ENCODE data around the gene GCM1.

The GCM1 gene

GRCh38 chr6:53152576-53152975 is 3.9 kb upstream of the GCM1 start:
- no peak for DNase-seq (ENCODE audit: low read depth)

GRCh38 chr6:53151676-53152075 is 3.0 kb upstream of the GCM1 start:
- no peak for DNase-seq (ENCODE audit: low read depth)

- no peak for DNase-seq (ENCODE audit: low read depth)
Observed at GRCh38 chr6:53144802-53145201, 3.8 kb downstream of the GCM1 start.

GRCh38 chr6:53143710-53144109 is 4.9 kb downstream of the GCM1 start:
- no peak for DNase-seq (ENCODE audit: low read depth)

GRCh38 chr6:53142810-53143209 is 5.8 kb downstream of the GCM1 start:
- DNase-seq (ENCODE audit: low read depth), result no peak

GRCh38 chr6:53139841-53140413 is 8.7 kb downstream of the GCM1 start:
- no peak for DNase-seq (ENCODE audit: low read depth)

DNA sequence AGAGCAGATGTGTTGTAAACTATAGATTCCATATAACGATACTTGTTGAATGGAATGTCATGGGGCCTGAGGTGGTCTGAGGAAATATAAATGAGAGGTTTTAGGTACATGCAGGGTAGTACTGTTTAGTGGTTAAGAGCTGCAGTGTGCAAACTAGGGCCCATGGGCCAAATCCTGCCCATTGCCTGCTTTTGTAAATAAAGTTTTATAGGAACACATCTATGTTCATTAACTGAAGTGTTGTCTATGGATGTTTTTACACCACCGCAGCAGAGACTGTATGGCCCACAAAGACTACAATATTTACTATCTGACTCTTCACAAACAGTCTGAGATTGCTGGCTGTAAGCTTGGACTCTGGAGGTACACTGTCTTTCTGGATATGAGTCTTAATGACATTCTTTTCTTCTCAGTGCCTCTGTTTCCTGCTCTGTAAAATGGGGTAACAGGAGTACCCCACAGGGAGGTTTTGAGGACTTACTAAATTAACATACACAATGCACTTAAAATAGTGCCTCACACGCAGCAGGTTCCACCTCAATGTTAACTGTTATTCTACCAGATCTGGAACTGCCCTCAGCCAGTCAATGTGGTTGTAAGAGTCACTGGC is 12.5 kb downstream of the GCM1 start:
- DNase-seq (ENCODE audit: low read depth), result no peak

DNA sequence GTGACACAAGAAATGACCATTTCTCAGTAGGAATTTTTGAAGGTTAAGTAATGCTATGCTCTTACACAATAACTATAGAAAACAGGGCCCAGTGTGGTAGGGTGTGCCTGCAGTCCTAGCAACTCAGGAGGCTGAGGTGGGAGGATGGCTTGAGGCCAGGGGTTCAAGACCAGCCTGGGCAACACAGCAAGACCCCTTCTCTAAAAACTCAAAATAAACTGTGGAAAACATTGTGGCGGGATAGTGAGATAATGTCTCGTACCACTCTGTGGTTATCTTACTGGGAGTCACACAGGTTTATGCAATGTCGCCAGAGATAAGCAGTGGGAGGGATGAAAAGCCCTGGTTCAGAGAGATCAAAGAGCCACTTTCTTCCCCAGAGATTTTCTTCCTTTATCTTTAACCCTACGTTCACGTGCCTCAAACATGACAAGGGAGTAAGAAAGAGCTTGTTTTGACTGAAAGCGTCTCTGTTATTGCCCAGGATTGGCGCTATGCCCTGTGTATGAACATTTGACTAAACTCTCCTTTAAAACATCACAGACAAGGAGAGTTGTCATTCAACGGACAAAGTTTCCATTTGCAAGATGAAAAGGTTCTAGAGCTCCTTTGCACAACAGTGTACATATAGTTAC is 13.9 kb downstream of the GCM1 start:
- DNase-seq (ENCODE audit: low read depth), result no peak

- DNase-seq (ENCODE audit: low read depth), result no peak
Observed at GRCh38 chr6:53133961-53134360, 14.7 kb downstream of the GCM1 start.

GRCh38 chr6:53130569-53131290 is 17.9 kb downstream of the GCM1 start:
- no peak for DNase-seq (ENCODE audit: low read depth)

DNA sequence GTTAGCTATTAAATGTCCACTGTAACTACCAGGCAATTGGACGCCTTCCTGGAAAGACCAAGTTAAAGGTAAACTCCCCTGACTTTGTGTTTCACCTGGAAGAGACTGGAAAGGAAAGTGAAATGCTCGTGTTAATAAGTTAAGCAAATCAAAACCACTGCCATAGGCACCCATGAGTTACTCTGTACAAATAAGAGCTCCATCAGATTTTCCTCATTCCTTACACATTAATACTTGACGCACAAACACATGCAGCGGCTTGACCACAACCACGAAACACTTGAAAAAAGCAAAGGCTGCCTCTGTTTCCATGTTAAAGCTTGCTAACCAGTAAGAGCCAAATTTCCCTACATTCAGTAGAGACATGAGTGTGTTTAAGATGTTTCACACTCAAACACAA is 19.8 kb downstream of the GCM1 start:
- no peak for DNase-seq (ENCODE audit: low read depth)

DNA sequence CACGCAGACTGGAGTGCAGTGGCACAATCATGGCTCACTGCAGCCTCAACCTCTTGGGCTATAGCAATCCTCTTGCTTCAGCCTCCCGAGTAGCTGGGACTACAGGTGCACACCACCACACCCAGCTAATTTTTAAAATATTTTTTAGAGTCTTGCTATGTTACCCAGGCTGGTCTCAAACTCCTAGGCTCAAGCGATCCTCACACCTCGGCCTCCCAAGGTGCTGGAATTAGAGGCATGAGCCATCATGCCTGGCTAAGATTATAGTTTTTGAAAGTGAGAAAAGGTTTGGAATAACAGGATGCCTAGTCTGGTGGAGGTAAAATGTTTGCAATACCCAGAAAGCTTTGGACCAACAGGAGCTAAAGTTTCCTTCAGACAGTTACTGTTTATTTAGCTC is 23.4 kb downstream of the GCM1 start:
- no peak for DNase-seq (ENCODE audit: low read depth)

DNA sequence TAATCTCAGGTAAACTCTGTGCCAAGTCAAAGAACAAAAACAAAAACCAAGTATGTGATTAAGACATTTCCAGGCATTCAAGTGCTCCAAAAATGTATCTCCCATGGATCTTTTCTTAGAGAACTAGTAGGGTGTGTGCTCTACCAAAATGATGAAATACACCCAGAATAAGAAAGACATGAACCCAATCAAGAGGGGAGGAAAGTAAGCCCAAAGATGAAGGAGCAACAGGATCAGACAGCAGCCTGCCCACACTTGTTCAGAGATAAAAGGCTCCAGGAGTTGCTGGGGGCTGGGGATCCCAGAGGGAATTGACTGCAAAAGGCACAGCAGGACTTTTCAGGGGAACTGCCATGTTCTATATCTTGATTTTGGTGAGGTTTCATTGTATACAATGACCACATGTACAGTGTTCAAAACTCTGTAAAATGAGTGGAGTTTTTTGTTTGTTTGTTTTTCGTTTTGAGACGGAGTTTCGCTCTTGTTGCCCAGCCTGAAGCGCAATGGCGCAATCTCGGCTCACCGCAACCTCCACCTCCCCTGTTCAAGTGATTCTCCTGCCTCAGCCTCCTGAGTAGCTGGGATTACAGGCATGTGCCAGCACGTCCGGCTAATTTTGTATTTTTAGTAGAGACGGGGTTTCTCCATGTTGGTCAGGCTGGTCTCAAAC is 24.4 kb downstream of the GCM1 start:
- DNase-seq (ENCODE audit: low read depth), result no peak

DNA sequence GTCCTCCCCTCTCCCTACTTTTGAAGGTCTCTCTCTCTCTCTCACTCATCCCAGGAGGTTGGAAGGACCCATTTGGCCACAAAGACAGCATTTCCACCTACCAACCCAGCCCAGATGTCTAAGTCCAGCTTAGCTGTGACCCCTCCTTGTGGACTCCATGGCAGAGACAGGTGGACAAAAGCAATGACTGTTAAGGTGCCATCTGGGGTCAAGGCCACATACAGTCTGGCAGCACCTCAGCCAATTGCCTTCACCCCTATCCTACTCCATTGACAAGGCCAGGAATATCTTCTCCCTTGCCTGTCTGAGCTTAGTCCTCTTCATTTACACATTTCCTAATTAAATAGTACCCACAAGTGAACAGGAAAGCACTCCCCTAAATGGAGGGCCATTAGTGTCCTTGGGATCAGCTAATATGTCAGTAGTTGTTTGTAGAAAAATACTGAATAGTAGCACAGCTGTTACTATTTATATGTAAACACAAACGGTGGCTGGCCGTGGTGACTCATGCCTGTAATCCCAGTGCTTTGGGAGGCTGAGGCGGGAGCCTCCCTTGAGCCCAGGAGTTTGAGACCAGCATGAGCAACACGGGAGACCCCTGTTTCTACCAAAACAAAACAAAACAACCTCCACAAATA is 28.8 kb downstream of the GCM1 start:
- DNase-seq (ENCODE audit: low read depth), result no peak

- no peak for DNase-seq (ENCODE audit: low read depth)
Observed at GRCh38 chr6:53119349-53119748, 29.3 kb downstream of the GCM1 start.

- no peak for DNase-seq (ENCODE audit: low read depth)
Observed at GRCh38 chr6:53115741-53116140, 32.9 kb downstream of the GCM1 start.

- DNase-seq (ENCODE audit: low read depth), result no peak
Observed at GRCh38 chr6:53115113-53115512, 33.5 kb downstream of the GCM1 start.

DNA sequence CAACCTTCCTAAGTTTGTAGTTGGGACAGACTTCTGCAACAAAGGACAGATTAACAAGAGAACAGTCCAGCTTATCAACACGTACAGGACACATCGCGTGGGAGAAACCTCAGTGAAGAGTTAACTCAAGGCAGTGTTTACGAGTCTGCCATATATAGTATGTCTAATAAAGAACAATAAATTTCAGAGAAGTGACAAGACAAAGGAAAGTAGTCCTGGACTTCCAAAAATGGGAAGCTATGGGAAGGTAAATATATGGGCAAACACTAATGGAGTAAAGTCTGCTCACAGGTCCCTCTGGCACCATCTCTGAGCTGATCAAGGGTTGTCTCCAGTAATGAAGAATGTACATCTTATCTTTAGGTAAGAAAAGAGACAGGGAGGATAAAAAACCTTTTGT is 34.9 kb downstream of the GCM1 start:
- no peak for DNase-seq (ENCODE audit: low read depth)

DNA sequence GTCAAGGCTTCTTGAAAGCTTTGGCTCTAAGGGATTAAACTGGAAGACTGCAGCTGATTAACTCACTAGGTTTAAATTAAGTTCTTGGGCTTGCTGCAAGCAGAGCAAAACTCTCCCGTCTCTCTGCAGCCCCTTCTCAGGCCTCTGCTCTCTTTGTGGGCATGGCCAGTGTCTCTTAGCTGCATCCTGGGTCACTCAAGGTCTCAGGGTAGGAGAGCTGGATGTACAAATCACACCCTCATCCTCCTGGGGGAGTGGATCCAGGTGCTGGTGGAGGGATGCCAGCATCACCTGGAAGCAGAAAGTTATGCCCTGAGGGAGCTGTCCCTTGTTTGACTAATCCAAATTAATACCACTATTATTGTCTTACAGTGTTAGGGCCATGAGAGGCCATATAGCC is 35.8 kb downstream of the GCM1 start:
- no peak for DNase-seq (ENCODE audit: low read depth)

GRCh38 chr6:53112404-53112803 is 36.2 kb downstream of the GCM1 start:
- no peak for DNase-seq (ENCODE audit: low read depth)

- no peak for DNase-seq (ENCODE audit: low read depth)
Observed at GRCh38 chr6:53111865-53112264, 36.8 kb downstream of the GCM1 start.

DNA sequence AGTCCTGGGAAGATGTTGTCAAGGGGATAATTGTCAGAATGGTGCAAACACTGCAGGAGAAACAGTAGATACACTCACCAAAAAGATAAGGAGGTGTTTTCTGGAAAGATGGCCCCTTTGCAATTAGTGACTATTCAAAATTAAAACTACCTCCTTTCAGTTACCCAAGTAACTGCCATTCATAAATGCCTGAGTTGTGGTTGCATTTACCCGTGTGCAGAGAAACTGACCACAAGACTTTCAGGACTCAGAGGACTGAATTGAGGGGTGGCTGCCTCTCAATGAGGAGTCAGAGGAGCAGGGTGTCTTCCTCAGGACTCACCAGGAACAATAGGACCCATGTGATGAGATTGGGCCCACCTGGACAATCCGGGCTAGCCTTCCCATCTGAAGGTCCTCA is 39.0 kb downstream of the GCM1 start:
- DNase-seq (ENCODE audit: low read depth), result no peak
